WTC11 (cell line): ENCODE data around the gene C10orf95. TPM values are rescaled to one million over a fixed set of nuclear protein-coding genes. Genes with fewer than 3 reads are reported as not detected.

Experiments
- ATAC-seq: fragments of 200-7000 bp; cut with Tn5 transposase; 2 replicates; pipeline ENCODE4 v1.10.0; 2021; ENCODE audit warnings: mild to moderate bottlenecking, moderate library complexity
- CTCF ChIA-PET: fragments of 300-600 bp; sonication (Branson Sonifier 250); formaldehyde crosslinking; loops from one replicate; lab custom pipeline; 2021; ENCODE audit warnings: antibody characterized with exemption; lab: Charles Lee
- POLR2A ChIA-PET: fragments of 350-600 bp; sonication (Branson Sonifier 250); formaldehyde crosslinking; loops from one replicate; lab custom pipeline; 2021; ENCODE audit warnings: antibody characterized with exemption; lab: Charles Lee
- DNase-seq: peaks from one replicate; pipeline ENCODE4 v3.0.0; 2021; ENCODE audit warnings: low spot score
- H3K27ac Mint-ChIP-seq: 2 replicates; pipeline ENCODE4 v1.8.0; 2021; ENCODE audit warnings: mixed read lengths
- H3K27me3 Mint-ChIP-seq: 2 replicates; pipeline ENCODE4 v1.8.0; 2021; ENCODE audit warnings: low read depth, mild to moderate bottlenecking, moderate library complexity, mixed read lengths
- H3K36me3 Mint-ChIP-seq: 2 replicates; pipeline ENCODE4 v1.8.0; 2021; ENCODE audit warnings: mixed read lengths
- H3K4me1 Mint-ChIP-seq: 2 replicates; pipeline ENCODE4 v1.8.0; 2022; ENCODE audit warnings: mixed read lengths
- H3K4me3 Mint-ChIP-seq: 2 replicates; pipeline ENCODE4 v1.8.0; 2021; ENCODE audit warnings: mild to moderate bottlenecking, moderate library complexity, mixed read lengths
- H3K9me3 Mint-ChIP-seq: 2 replicates; pipeline ENCODE4 v1.8.0; 2021; ENCODE audit warnings: mixed read lengths
- AR ChIP-seq: fragments of 250-450 bp; sonication (Bioruptor Pico); IDR thresholded peaks from 2 replicates; pipeline ENCODE4 v1.9.0; 2021; ENCODE audit warnings: mild to moderate bottlenecking
- ATF2 ChIP-seq: sonication (generic); formaldehyde crosslinking; IDR thresholded peaks from 2 replicates; pipeline ENCODE4 v1.8.1; 2022; ENCODE audit warnings: low read depth, missing genetic modification reagents, borderline replicate concordance
- CBFB ChIP-seq: sonication (generic); formaldehyde crosslinking; IDR thresholded peaks from 2 replicates; pipeline ENCODE4 v1.8.1; 2022; ENCODE audit warnings: mild to moderate bottlenecking, low read depth, missing genetic modification reagents
- FOXP1 ChIP-seq: sonication (generic); formaldehyde crosslinking; IDR thresholded peaks from 2 replicates; pipeline ENCODE4 v1.8.0; 2022; ENCODE audit warnings: missing genetic modification reagents, mild to moderate bottlenecking, moderate library complexity, borderline replicate concordance
- GRHL2 ChIP-seq: fragments of 250-450 bp; sonication (Bioruptor Pico); IDR thresholded peaks from 2 replicates; pipeline ENCODE4 v1.8.0; 2022; ENCODE audit warnings: mild to moderate bottlenecking, moderate library complexity; ENCODE audit not compliant: insufficient replicate concordance, severe bottlenecking
- HMGXB4 ChIP-seq: sonication (generic); formaldehyde crosslinking; IDR thresholded peaks from 2 replicates; pipeline ENCODE4 v1.8.1; 2023; ENCODE audit warnings: mild to moderate bottlenecking, moderate library complexity, missing genetic modification reagents
- IRF2 ChIP-seq: sonication (generic); formaldehyde crosslinking; IDR thresholded peaks from 2 replicates; pipeline ENCODE4 v1.8.0; 2022; ENCODE audit warnings: low read depth, missing genetic modification reagents, borderline replicate concordance
- NR1H2 ChIP-seq: sonication (generic); formaldehyde crosslinking; IDR thresholded peaks from 2 replicates; pipeline ENCODE4 v1.9.0; 2021; ENCODE audit warnings: mild to moderate bottlenecking, moderate library complexity, missing genetic modification reagents
- PRDM15 ChIP-seq: sonication (generic); formaldehyde crosslinking; IDR thresholded peaks from 2 replicates; pipeline ENCODE4 v1.8.0; 2022; ENCODE audit warnings: missing genetic modification reagents
- RORB ChIP-seq: fragments of 250-450 bp; sonication (Bioruptor Pico); IDR thresholded peaks from 2 replicates; pipeline ENCODE4 v1.9.0; 2021; ENCODE audit warnings: mild to moderate bottlenecking
- TCF7 ChIP-seq: sonication (generic); formaldehyde crosslinking; IDR thresholded peaks from 2 replicates; pipeline ENCODE4 v1.8.0; 2022; ENCODE audit warnings: mild to moderate bottlenecking, low read depth, missing genetic modification reagents, moderate library complexity
- TEAD1 ChIP-seq: sonication (generic); formaldehyde crosslinking; IDR thresholded peaks from 2 replicates; pipeline ENCODE4 v1.8.0; 2022; ENCODE audit warnings: mild to moderate bottlenecking, missing genetic modification reagents
- USF1 ChIP-seq: sonication (generic); formaldehyde crosslinking; IDR thresholded peaks from 2 replicates; pipeline ENCODE4 v1.8.0; 2022; ENCODE audit warnings: mild to moderate bottlenecking, missing genetic modification reagents
- ZBTB21 ChIP-seq: sonication (generic); formaldehyde crosslinking; IDR thresholded peaks from 2 replicates; pipeline ENCODE4 v1.8.1; 2023; ENCODE audit warnings: mild to moderate bottlenecking, missing genetic modification reagents, borderline replicate concordance
- ZNF121 ChIP-seq: sonication (generic); formaldehyde crosslinking; IDR thresholded peaks from 2 replicates; pipeline ENCODE4 v1.8.0; 2023; ENCODE audit warnings: missing genetic modification reagents
- ZNF232 ChIP-seq: sonication (generic); formaldehyde crosslinking; IDR thresholded peaks from 2 replicates; pipeline ENCODE4 v1.8.0; 2022; ENCODE audit warnings: mild to moderate bottlenecking, missing genetic modification reagents
- ZNF281 ChIP-seq: sonication (generic); formaldehyde crosslinking; IDR thresholded peaks from 2 replicates; pipeline ENCODE4 v1.8.0; 2023; ENCODE audit warnings: mild to moderate bottlenecking, missing genetic modification reagents
- ZSCAN18 ChIP-seq: fragments of 250-450 bp; sonication (Bioruptor Pico); IDR thresholded peaks from 2 replicates; pipeline ENCODE4 v2.1.2; 2022; ENCODE audit warnings: mild to moderate bottlenecking, moderate library complexity
- total RNA-seq: library from RNA; stranded (reverse); gene quantifications from 3 replicates; pipeline ENCODE4 v1.2.3, GENCODE V29; 2021

C10orf95 gene
- total RNA-seq, 1 experiment from 2014 or later = 0.96 TPM

GRCh38 chr10:102465466-102465865, 14.1 kb upstream of the C10orf95 start (continued):
- TF ChIP-seq AR (CRISPR knock-in tag) (no peak), ATF2 (no peak), USF1 (no peak), ZNF121 (CRISPR knock-in tag) (no peak), FOXP1 (no peak)

- ATAC-seq = no peak
These were observed 12.6 kb upstream of the C10orf95 start for GRCh38 chr10:102463983-102464382.

More at GRCh38 chr10:102463983-102464382, 12.6 kb upstream of the C10orf95 start:
- no peak for TF ChIP-seq ZNF281 (CRISPR knock-in tag)
- no peak for TF ChIP-seq TEAD1 (CRISPR knock-in tag)
- TF ChIP-seq ZNF232 = no peak
- no peak for TF ChIP-seq NR1H2
- no peak for TF ChIP-seq CBFB (CRISPR knock-in tag)
- no peak for TF ChIP-seq ZNF121 (CRISPR knock-in tag)
- no peak for TF ChIP-seq TCF7 (CRISPR knock-in tag)
- no peak for TF ChIP-seq PRDM15
- TF ChIP-seq GRHL2 (CRISPR knock-in tag) = no peak
- TF ChIP-seq ZSCAN18 (CRISPR knock-in tag) = no peak
- TF ChIP-seq ZBTB21 (CRISPR knock-in tag) = no peak
- TF ChIP-seq HMGXB4 (CRISPR knock-in tag) = no peak
- no peak for TF ChIP-seq IRF2 (CRISPR knock-in tag)
- TF ChIP-seq RORB (CRISPR knock-in tag) = no peak
- TF ChIP-seq AR (CRISPR knock-in tag) = no peak
- H3K36me3 Mint-ChIP-seq = peaks cover 2% of the 10 kb centered on the region; the same call in 1 of the 2 replicates
- H3K27ac Mint-ChIP-seq = no peak overlapping the region
- H3K9me3 Mint-ChIP-seq = no peaks in the 10 kb centered on the region
- ChIA-PET CTCF (interaction anchor here (1.1 to 4.3 kb wide), 4 partner anchors 40 to 120 kb away, joined by 3 to 33 read pairs (median 16); partner anchors contain the start of genes ACTR1A, FBXL15 and SUFU), POLR2A (interaction anchor here (1.6 to 3.8 kb wide), 2 partner anchors 13 to 42 kb away, joined by 6 to 33 read pairs; partner anchors contain the start of genes C10orf95 and FBXL15)
- H3K27me3 Mint-ChIP-seq = peaks cover 2% of the 10 kb centered on the region; the same call in 1 of the 2 replicates
- no peak for DNase-seq
- peak overlapping the region; percentile 97 for H3K4me3 Mint-ChIP-seq
- H3K4me1 Mint-ChIP-seq = peaks cover 37% of the 10 kb centered on the region
